OCI-LY7 (cell line): ENCODE results near the gene AKR1C4. TPM values are rescaled to one million over a fixed set of nuclear protein-coding genes. Genes with fewer than 3 reads are reported as not detected.

Source experiments
- BruUV-seq: library from RNA; stranded (reverse); fragments of 400-500 nt; replicated peaks from 2 replicates; lab custom pipeline; 2021; lab: Mats Ljungman, UMichigan
- CTCF ChIA-PET: fragments of 300-600 bp; sonication (Branson Sonifier 250); formaldehyde crosslinking; loops from one replicate; lab custom pipeline; 2022; ENCODE audit warnings: antibody characterized with exemption; ENCODE audit not compliant: unreplicated experiment; lab: Charles Lee
- POLR2A ChIA-PET: fragments of 300-600 bp; sonication (Branson Sonifier 250); formaldehyde crosslinking; loops from one replicate; lab custom pipeline; 2022; ENCODE audit warnings: antibody characterized with exemption; lab: Charles Lee
- DNase-seq: peaks from one replicate; pipeline ENCODE4 v3.0.0-alpha.2; 2015; ENCODE audit warnings: low spot score
- H2AFZ ChIP-seq: fragments of 200-600 bp; sonication (generic), shearing (Covaris generic); 2 replicates; pipeline ENCODE4 v1.6.1; 2014; ENCODE audit warnings: mild to moderate bottlenecking, antibody characterized with exemption, low read length, moderate library complexity
- H3K27ac ChIP-seq: fragments of 200-600 bp; sonication (generic); 2 replicates; pipeline ENCODE4 v1.5.1; 2014; ENCODE audit warnings: mixed run types, low read depth, mild to moderate bottlenecking, moderate library complexity, low read length, inconsistent platforms; ENCODE audit not compliant: poor library complexity, severe bottlenecking
- H3K36me3 ChIP-seq: fragments of 200-600 bp; sonication (generic); 2 replicates; pipeline ENCODE4 v1.6.1; 2014; ENCODE audit warnings: mild to moderate bottlenecking, antibody characterized with exemption, low read length, moderate library complexity, mixed read lengths; ENCODE audit not compliant: insufficient read depth
- H3K4me1 ChIP-seq: fragments of 200-600 bp; sonication (generic); 2 replicates; pipeline ENCODE4 v1.5.1; 2014; ENCODE audit warnings: mild to moderate bottlenecking, low read length; ENCODE audit not compliant: insufficient read depth, poor library complexity, severe bottlenecking
- H3K4me2 ChIP-seq: fragments of 200-600 bp; sonication (generic); 2 replicates; pipeline ENCODE4 v1.6.1; 2014; ENCODE audit warnings: mild to moderate bottlenecking, low read length
- H3K4me3 ChIP-seq: fragments of 200-600 bp; sonication (generic); 2 replicates; pipeline ENCODE4 v1.5.1; 2014; ENCODE audit warnings: mild to moderate bottlenecking, low read depth, low read length; ENCODE audit not compliant: poor library complexity, severe bottlenecking
- H3K79me2 ChIP-seq: fragments of 200-600 bp; sonication (generic); 2 replicates; pipeline ENCODE4 v1.6.1; 2016; ENCODE audit warnings: low read depth, mild to moderate bottlenecking, low read length, moderate library complexity, mixed read lengths; ENCODE audit not compliant: insufficient read depth
- H3K9me2 ChIP-seq: fragments of 200-600 bp; sonication (generic); 2 replicates; pipeline ENCODE4 v1.6.1; 2016; ENCODE audit warnings: mild to moderate bottlenecking, low read length, mixed read lengths; ENCODE audit not compliant: insufficient read depth
- H3K9me3 ChIP-seq: fragments of 200-600 bp; sonication (generic); 2 replicates; pipeline ENCODE4 v1.6.1; 2014; ENCODE audit warnings: mild to moderate bottlenecking, mixed run types, low read length, mixed read lengths
- H4K20me1 ChIP-seq: fragments of 200-600 bp; sonication (generic); 2 replicates; pipeline ENCODE4 v1.6.1; 2014; ENCODE audit warnings: mild to moderate bottlenecking, antibody characterized with exemption, low read length, moderate library complexity, mixed read lengths; ENCODE audit not compliant: insufficient read depth
- CTCF ChIP-seq: fragments of 200-600 bp; sonication (generic); conservative IDR thresholded peaks from 2 replicates; pipeline ENCODE4 v1.5.1; 2014; ENCODE audit warnings: mild to moderate bottlenecking, antibody characterized with exemption, low read length, moderate library complexity, mixed read lengths
- EZH2phosphoT487 ChIP-seq: fragments of 200-600 bp; sonication (generic); IDR thresholded peaks from 2 replicates; pipeline ENCODE4 v1.6.1; 2018; ENCODE audit warnings: low read depth, borderline replicate concordance, mild to moderate bottlenecking, mixed run types, antibody characterized with exemption, low read length, moderate library complexity, mixed read lengths
- intact Hi-C: fragments of 100-400 bp; cut with micrococcal nuclease; formaldehyde crosslinking; loops from one replicate; pipeline ENCODE4 v1.10.0; 2022; ENCODE audit not compliant: unreplicated experiment
- total RNA-seq, 2 experiments: library from RNA; depleted of rRNA in 1 of 2; stranded (reverse); fragments of >200 nt in 1 of 2; shearing (Covaris generic) in 1 of 2; gene quantifications; 2 replicates each; pipeline ENCODE4 v1.2.3, GENCODE V29; 2014 to 2022

AKR1C4 gene
- total RNA-seq, 2 experiments from 2014 or later: not detected

- H3K79me2 ChIP-seq: no peaks in the 10 kb centered on the region
- no peaks in the 10 kb centered on the region for H4K20me1 ChIP-seq
- no peak overlapping the region for H3K4me3 ChIP-seq
- intact Hi-C loops: no loop called here
- H3K36me3 ChIP-seq: no peaks in the 10 kb centered on the region
- H3K9me3 ChIP-seq: no peaks in the 10 kb centered on the region
- no TSS peak for BruUV-seq
- no peak for DNase-seq
- POLR2A ChIA-PET: interaction anchor here (0.6 kb wide), 1 partner anchor 79 kb away, joined by 5 read pairs; no protein-coding TSS in a partner anchor
- H2AFZ ChIP-seq: no peak overlapping the region
- no peaks in the 10 kb centered on the region for H3K4me1 ChIP-seq
- CTCF ChIA-PET: no interaction called here
- TF ChIP-seq EZH2phosphoT487: no peak
- TF ChIP-seq CTCF: no peak
- no peaks in the 10 kb centered on the region for H3K9me2 ChIP-seq
- no peak overlapping the region for H3K4me2 ChIP-seq
- H3K27ac ChIP-seq: no peak overlapping the region
Observed at GRCh38 chr10:5195727-5196374, 786 bp upstream of the AKR1C4 start.

DNA sequence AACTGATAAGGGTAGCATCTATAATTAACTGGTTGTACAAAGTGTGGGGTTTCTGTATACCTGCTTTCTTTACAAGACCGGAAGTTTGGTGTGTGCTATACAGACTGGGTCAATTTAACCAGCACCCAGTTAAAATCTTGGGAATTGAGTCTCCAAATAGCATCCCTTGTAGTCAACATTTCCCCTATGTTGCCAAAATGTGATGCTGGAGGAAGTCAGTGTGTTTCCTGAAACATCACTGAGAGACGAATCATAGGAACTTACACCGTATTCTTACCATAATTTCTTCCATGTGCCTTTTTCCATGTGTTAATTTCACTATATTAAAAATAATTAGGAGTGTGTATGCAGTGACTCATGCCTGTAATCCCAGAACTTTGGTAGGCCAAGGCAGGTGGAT, 1.7 kb downstream of the AKR1C4 start:
- H3K9me3 ChIP-seq: no peaks in the 10 kb centered on the region
- DNase-seq: no peak
- H2AFZ ChIP-seq: no peak overlapping the region
- H3K79me2 ChIP-seq: no peaks in the 10 kb centered on the region
- H3K4me3 ChIP-seq: no peak overlapping the region
- CTCF ChIA-PET: no interaction called here
- H3K27ac ChIP-seq: no peak overlapping the region
- TF ChIP-seq CTCF (no peak), EZH2phosphoT487 (no peak)
- intact Hi-C loops: no loop called here
- POLR2A ChIA-PET: interaction anchor here (0.6 kb wide), 1 partner anchor 130 kb away, joined by 7 read pairs; no protein-coding TSS in a partner anchor
- no peaks in the 10 kb centered on the region for H3K36me3 ChIP-seq
- no peak overlapping the region for H3K4me2 ChIP-seq
- no peaks in the 10 kb centered on the region for H3K9me2 ChIP-seq
- H3K4me1 ChIP-seq: no peaks in the 10 kb centered on the region
- H4K20me1 ChIP-seq: no peaks in the 10 kb centered on the region
- no TSS peak for BruUV-seq

DNA sequence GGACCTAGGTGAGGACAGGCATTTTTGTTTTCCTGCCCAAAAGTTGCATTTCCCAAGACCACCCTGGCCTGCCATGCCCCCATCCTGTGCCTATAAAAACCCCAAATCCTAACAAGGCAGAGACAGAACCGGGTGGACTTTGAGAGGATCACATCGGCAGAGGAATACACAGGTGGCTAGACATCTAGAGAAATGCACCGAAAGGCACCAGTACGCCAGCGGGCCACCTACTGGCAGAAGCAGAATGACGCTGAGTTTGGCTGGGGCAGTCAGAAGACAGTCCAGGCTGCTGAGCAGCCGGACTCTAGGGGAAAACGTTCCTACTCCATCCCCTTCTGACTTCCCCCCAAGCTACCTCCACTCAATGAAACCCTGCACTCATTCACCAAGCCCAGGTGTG, 2.8 kb downstream of the AKR1C4 start:
- TF ChIP-seq CTCF (0 out of 2 replicates have a peak, but pooled peaks have one; percentile 23), EZH2phosphoT487 (no peak)
- no peak overlapping the region for H3K4me2 ChIP-seq
- CTCF ChIA-PET: no interaction called here
- no TSS peak for BruUV-seq
- no peak overlapping the region for H3K27ac ChIP-seq
- intact Hi-C loops: no loop called here
- H3K4me1 ChIP-seq: no peaks in the 10 kb centered on the region
- H3K4me3 ChIP-seq: no peak overlapping the region
- no peaks in the 10 kb centered on the region for H3K9me3 ChIP-seq
- H3K9me2 ChIP-seq: no peaks in the 10 kb centered on the region
- DNase-seq: no peak
- H4K20me1 ChIP-seq: no peaks in the 10 kb centered on the region
- no peak overlapping the region for H2AFZ ChIP-seq
- POLR2A ChIA-PET: no interaction called here
- no peaks in the 10 kb centered on the region for H3K36me3 ChIP-seq
- H3K79me2 ChIP-seq: no peaks in the 10 kb centered on the region
